Smooth muscle cell (in vitro differentiated cells): ENCODE measurements around the gene RNU6-9. TPM values are rescaled to one million over a fixed set of nuclear protein-coding genes. Genes with fewer than 3 reads are reported as not detected.
A peak's percentile ranks its signal among the peaks of the same experiment; 100 is the strongest.
"Not testable (repeated sequence)": the region's sequence is repeated elsewhere in the genome, so short reads cannot be mapped to it uniquely, and the experiment has no call there.

Source experiments
- DNase-seq: peaks from one replicate; lab custom pipeline; 2025; ENCODE audit not compliant: unreplicated experiment; lab: John Stamatoyannopoulos, UW
- H2AFZ ChIP-seq: fragments of 200-600 bp; sonication (generic); 2 replicates; pipeline ENCODE4 v1.6.0; 2016; ENCODE audit warnings: antibody characterized with exemption, low read depth, mild to moderate bottlenecking
- H3F3A ChIP-seq: fragments of 200-600 bp; sonication (generic); 2 replicates; pipeline ENCODE4 v1.6.0; 2017; ENCODE audit warnings: antibody characterized with exemption, low read depth
- H3K27ac ChIP-seq: fragments of 200-600 bp; sonication (generic); 2 replicates; pipeline ENCODE4 v1.5.1; 2016; ENCODE audit warnings: low read depth, mild to moderate bottlenecking
- H3K27me3 ChIP-seq: fragments of 200-600 bp; sonication (generic); 2 replicates; pipeline ENCODE4 v1.6.1; 2016; ENCODE audit warnings: low read depth, mild to moderate bottlenecking
- H3K36me3 ChIP-seq: fragments of 200-600 bp; sonication (generic); 2 replicates; pipeline ENCODE4 v1.5.1; 2016; ENCODE audit warnings: low read depth
- H3K4me1 ChIP-seq: fragments of 200-600 bp; sonication (generic); 2 replicates; pipeline ENCODE4 v1.5.1; 2016; ENCODE audit warnings: low read depth
- H3K4me2 ChIP-seq: fragments of 200-600 bp; sonication (generic); 2 replicates; pipeline ENCODE4 v1.6.0; 2016; ENCODE audit warnings: mild to moderate bottlenecking
- H3K4me3 ChIP-seq: fragments of 200-600 bp; sonication (generic); 2 replicates; pipeline ENCODE4 v1.5.1; 2016; ENCODE audit warnings: mild to moderate bottlenecking
- H3K79me2 ChIP-seq: fragments of 200-600 bp; sonication (generic); 2 replicates; pipeline ENCODE4 v1.6.0; 2016; ENCODE audit warnings: low read depth, mild to moderate bottlenecking
- H3K9ac ChIP-seq: fragments of 200-600 bp; sonication (generic); 2 replicates; pipeline ENCODE4 v1.6.0; 2016; ENCODE audit warnings: low read depth
- H3K9me3 ChIP-seq: fragments of 200-600 bp; sonication (generic); replicated peaks from 2 replicates; pipeline ENCODE4 v1.5.1; 2016; ENCODE audit warnings: low read depth
- H4K20me1 ChIP-seq: fragments of 200-600 bp; sonication (generic); 2 replicates; pipeline ENCODE4 v1.6.0; 2016; ENCODE audit warnings: low read depth
- CTCF ChIP-seq: fragments of 200-600 bp; sonication (generic); IDR thresholded peaks from 2 replicates; pipeline ENCODE4 v1.5.1; 2017; ENCODE audit warnings: borderline replicate concordance, mild to moderate bottlenecking, antibody characterized with exemption; ENCODE audit not compliant: insufficient read depth, poor library complexity, severe bottlenecking
- WGBS: methylation state at CpG from one replicate; pipeline ENCODE4 v1.1.7; 2016; ENCODE audit warnings: low lambda C conversion rate; 5-methylcytosine and 5-hydroxymethylcytosine counted together
- polyA plus RNA-seq: library from polyadenylated mRNA; unstranded; fragments of >200 nt; fragmentation: Nextera tagmentation; extraction: Ambion mirVana; gene quantifications from 2 replicates; pipeline ENCODE4 v1.2.1, GENCODE V29; 2016
- total RNA-seq: library from RNA; depleted of rRNA; stranded (reverse); fragments of >200 nt; gene quantifications from 2 replicates; pipeline ENCODE4 v1.2.3, GENCODE V29; 2014

RNU6-9 gene
- total and polyA plus RNA-seq, 2 experiments from 2014 or later: not detected

GRCh38 chr19:845707-846521 lies 47.4 kb upstream of the RNU6-9 start:
- Histone ChIP-seq H3K4me1 (no peaks in the 10 kb centered on the region), H3K27me3 (peaks cover 25% of the 10 kb centered on the region), H3F3A (peaks cover 8% of the 10 kb centered on the region), H3K79me2 (no peaks in the 10 kb centered on the region), H4K20me1 (no peaks in the 10 kb centered on the region), H3K36me3 (no peaks in the 10 kb centered on the region), H3K9me3 (no peaks in the 10 kb centered on the region), H3K4me3 (no peak overlapping the region), H2AFZ (no peak overlapping the region), H3K4me2 (no peak overlapping the region), H3K9ac (no peak overlapping the region), H3K27ac (no peak overlapping the region)
- WGBS: 82% methylated on average over 37 of the region's 37 CpGs
- TF ChIP-seq CTCF: no peak
- no peak for DNase-seq

- Histone ChIP-seq H3K36me3 (no peaks in the 10 kb centered on the region), H4K20me1 (no peaks in the 10 kb centered on the region), H3K9ac (no peak overlapping the region), H3K27ac (no peak overlapping the region), H3K4me2 (no peak overlapping the region), H2AFZ (no peak overlapping the region), H3K4me3 (no peak overlapping the region), H3K4me1 (no peaks in the 10 kb centered on the region), H3K27me3 (peaks cover 14% of the 10 kb centered on the region), H3F3A (peaks cover 8% of the 10 kb centered on the region), H3K9me3 (no peaks in the 10 kb centered on the region), H3K79me2 (no peaks in the 10 kb centered on the region)
- no peak for TF ChIP-seq CTCF
- WGBS: 85% methylated on average over 7 of the region's 12 CpGs
- no peak for DNase-seq
These were observed 44.8 kb upstream of the RNU6-9 start for GRCh38 chr19:848386-848921.

GRCh38 chr19:849195-849594 lies 44.1 kb upstream of the RNU6-9 start:
- H3K36me3 ChIP-seq, H3K4me2 ChIP-seq, H2AFZ ChIP-seq, H3K9me3 ChIP-seq, H3F3A ChIP-seq, H4K20me1 ChIP-seq, H3K4me3 ChIP-seq, H3K9ac ChIP-seq, H3K4me1 ChIP-seq, H3K27ac ChIP-seq, DNase-seq, H3K27me3 ChIP-seq, H3K79me2 ChIP-seq: not testable (repeated sequence)
- WGBS: 93% methylated on average over 8 of the region's 8 CpGs

- peaks cover 8% of the 10 kb centered on the region for H3F3A ChIP-seq
- no peak overlapping the region for H3K4me2 ChIP-seq
- no peaks in the 10 kb centered on the region for H3K27me3 ChIP-seq
- DNase-seq: peak; percentile 19
- H2AFZ ChIP-seq: no peak overlapping the region
- no peaks in the 10 kb centered on the region for H3K4me1 ChIP-seq
- 59% methylated on average over 26 of the region's 28 CpGs for WGBS
- no peak overlapping the region for H3K9ac ChIP-seq
- H3K36me3 ChIP-seq: no peaks in the 10 kb centered on the region
- no peak overlapping the region for H3K27ac ChIP-seq
- H3K9me3 ChIP-seq: no peaks in the 10 kb centered on the region
- H3K79me2 ChIP-seq: no peaks in the 10 kb centered on the region
- no peak for TF ChIP-seq CTCF
- H3K4me3 ChIP-seq: no peak overlapping the region
- no peaks in the 10 kb centered on the region for H4K20me1 ChIP-seq
These were observed 42.9 kb upstream of the RNU6-9 start for GRCh38 chr19:850221-850978.
